A549 (cell line): ENCODE data around the gene VSIG1.

ENCODE experiments used
- CBX8 ChIP-seq: fragments of 200-600 bp; sonication (generic); IDR thresholded peaks from 2 replicates; pipeline ENCODE4 v1.6.1; 2016
- CEBPB ChIP-seq, 2 experiments: fragments of >200 bp in 1 of 2; sonication (Bioruptor Twin) in 1 of 2; formaldehyde crosslinking in 1 of 2; IDR thresholded peaks; 2 replicates each; pipeline ENCODE4 v1.6.1; 2012 to 2016
- EP300 ChIP-seq, 2 experiments: fragments of >200 bp; sonication (Bioruptor Twin); formaldehyde crosslinking; IDR thresholded peaks; 2 replicates in 1 of 2; 3 replicates in 1 of 2; pipeline ENCODE4 v1.6.1; 2016 to 2017
- JUN ChIP-seq, 2 experiments: fragments of >200 bp; sonication (Bioruptor Twin); formaldehyde crosslinking; IDR thresholded peaks; 2 replicates in 1 of 2; 3 replicates in 1 of 2; pipeline ENCODE4 v1.6.1; 2016 to 2017
- POLR2A ChIP-seq: IDR thresholded peaks from 2 replicates; pipeline ENCODE4 v1.6.1; 2012; ENCODE audit warnings: mild to moderate bottlenecking, low read length
- RAD21 ChIP-seq, 2 experiments: fragments of >200 bp in 1 of 2; sonication (Bioruptor Twin) in 1 of 2; formaldehyde crosslinking in 1 of 2; IDR thresholded peaks in 1 of 2; conservative IDR thresholded peaks in 1 of 2; 2 replicates in 1 of 2; 3 replicates in 1 of 2; pipeline ENCODE4 v1.6.1; 2012 to 2018; ENCODE audit warnings: inconsistent platforms in 1 of 2
- SREBF2 ChIP-seq: fragments of 450-650 bp; IDR thresholded peaks from 2 replicates; pipeline ENCODE4 v1.6.1; 2014; ENCODE audit warnings: mild to moderate bottlenecking, moderate library complexity
- TF ChIP-seq, protein P1 (sequence below): fragments of >200 bp; sonication (Bioruptor Twin); formaldehyde crosslinking; IDR thresholded peaks from 3 replicates; pipeline ENCODE4 v1.5.1; 2016
- TF ChIP-seq, protein P2 (sequence below): fragments of 200-600 bp; sonication (generic); IDR thresholded peaks from 2 replicates; pipeline ENCODE4 v1.6.1; 2016; ENCODE audit warnings: antibody characterized with exemption, mild to moderate bottlenecking, moderate library complexity
- TF ChIP-seq, protein P3 (sequence below): IDR thresholded peaks from 2 replicates; pipeline ENCODE4 v1.6.1; 2012

DNA sequence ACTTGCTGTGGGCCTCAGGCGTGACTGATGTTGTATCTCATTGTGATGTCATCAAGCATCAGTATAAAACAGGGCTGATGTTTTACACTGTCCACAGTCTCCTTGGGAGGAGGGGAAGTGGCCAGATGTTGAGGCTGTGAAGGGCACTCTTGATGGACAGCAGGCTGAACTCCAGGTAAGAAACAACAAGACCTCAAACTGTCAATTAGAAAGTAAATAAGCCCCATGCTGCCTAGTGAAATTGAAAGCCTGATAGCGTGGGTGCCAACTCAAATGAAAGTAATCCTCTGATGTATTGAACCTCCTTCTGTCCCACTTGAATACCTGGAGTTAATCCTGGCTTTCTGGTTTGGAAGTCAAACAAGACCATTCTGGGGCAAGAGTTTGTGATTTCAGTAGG, 19.7 kb downstream of the VSIG1 start:
- no peak for TF ChIP-seq EP300 (IDR thresholded peaks at IDR 0.05)
- TF ChIP-seq, protein P1, sequence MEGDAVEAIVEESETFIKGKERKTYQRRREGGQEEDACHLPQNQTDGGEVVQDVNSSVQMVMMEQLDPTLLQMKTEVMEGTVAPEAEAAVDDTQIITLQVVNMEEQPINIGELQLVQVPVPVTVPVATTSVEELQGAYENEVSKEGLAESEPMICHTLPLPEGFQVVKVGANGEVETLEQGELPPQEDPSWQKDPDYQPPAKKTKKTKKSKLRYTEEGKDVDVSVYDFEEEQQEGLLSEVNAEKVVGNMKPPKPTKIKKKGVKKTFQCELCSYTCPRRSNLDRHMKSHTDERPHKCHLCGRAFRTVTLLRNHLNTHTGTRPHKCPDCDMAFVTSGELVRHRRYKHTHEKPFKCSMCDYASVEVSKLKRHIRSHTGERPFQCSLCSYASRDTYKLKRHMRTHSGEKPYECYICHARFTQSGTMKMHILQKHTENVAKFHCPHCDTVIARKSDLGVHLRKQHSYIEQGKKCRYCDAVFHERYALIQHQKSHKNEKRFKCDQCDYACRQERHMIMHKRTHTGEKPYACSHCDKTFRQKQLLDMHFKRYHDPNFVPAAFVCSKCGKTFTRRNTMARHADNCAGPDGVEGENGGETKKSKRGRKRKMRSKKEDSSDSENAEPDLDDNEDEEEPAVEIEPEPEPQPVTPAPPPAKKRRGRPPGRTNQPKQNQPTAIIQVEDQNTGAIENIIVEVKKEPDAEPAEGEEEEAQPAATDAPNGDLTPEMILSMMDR: no peak
- no peak for TF ChIP-seq POLR2A
- TF ChIP-seq SREBF2: no peak
- TF ChIP-seq CBX8: no peak
- TF ChIP-seq, protein P2, sequence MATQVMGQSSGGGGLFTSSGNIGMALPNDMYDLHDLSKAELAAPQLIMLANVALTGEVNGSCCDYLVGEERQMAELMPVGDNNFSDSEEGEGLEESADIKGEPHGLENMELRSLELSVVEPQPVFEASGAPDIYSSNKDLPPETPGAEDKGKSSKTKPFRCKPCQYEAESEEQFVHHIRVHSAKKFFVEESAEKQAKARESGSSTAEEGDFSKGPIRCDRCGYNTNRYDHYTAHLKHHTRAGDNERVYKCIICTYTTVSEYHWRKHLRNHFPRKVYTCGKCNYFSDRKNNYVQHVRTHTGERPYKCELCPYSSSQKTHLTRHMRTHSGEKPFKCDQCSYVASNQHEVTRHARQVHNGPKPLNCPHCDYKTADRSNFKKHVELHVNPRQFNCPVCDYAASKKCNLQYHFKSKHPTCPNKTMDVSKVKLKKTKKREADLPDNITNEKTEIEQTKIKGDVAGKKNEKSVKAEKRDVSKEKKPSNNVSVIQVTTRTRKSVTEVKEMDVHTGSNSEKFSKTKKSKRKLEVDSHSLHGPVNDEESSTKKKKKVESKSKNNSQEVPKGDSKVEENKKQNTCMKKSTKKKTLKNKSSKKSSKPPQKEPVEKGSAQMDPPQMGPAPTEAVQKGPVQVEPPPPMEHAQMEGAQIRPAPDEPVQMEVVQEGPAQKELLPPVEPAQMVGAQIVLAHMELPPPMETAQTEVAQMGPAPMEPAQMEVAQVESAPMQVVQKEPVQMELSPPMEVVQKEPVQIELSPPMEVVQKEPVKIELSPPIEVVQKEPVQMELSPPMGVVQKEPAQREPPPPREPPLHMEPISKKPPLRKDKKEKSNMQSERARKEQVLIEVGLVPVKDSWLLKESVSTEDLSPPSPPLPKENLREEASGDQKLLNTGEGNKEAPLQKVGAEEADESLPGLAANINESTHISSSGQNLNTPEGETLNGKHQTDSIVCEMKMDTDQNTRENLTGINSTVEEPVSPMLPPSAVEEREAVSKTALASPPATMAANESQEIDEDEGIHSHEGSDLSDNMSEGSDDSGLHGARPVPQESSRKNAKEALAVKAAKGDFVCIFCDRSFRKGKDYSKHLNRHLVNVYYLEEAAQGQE: no peak
- no peak for TF ChIP-seq CEBPB (IDR thresholded peaks at IDR 0.05)
- TF ChIP-seq RAD21 (conservative IDR thresholded peaks at IDR 0.05 in 1 of 2, IDR thresholded peaks at IDR 0.05 in 1 of 2): no peak
- TF ChIP-seq, protein P3, sequence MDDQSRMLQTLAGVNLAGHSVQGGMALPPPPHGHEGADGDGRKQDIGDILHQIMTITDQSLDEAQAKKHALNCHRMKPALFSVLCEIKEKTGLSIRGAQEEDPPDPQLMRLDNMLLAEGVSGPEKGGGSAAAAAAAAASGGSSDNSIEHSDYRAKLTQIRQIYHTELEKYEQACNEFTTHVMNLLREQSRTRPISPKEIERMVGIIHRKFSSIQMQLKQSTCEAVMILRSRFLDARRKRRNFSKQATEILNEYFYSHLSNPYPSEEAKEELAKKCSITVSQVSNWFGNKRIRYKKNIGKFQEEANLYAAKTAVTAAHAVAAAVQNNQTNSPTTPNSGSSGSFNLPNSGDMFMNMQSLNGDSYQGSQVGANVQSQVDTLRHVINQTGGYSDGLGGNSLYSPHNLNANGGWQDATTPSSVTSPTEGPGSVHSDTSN: no peak
- no peak for TF ChIP-seq JUN (IDR thresholded peaks at IDR 0.05)
